C4-2B (cell line): Measurements from ENCODE around the gene ADAM12.

Experiments used
- CTCF ChIP-seq: fragments of 450-650 bp; conservative IDR thresholded peaks from 2 replicates; pipeline ENCODE4 v1.5.1; 2017; ENCODE audit warnings: mild to moderate bottlenecking
- ZFX ChIP-seq: fragments of 450-650 bp; IDR thresholded peaks from 2 replicates; pipeline ENCODE4 v1.6.1; 2017

GRCh38 chr10:126218778-126219649 lies 169.3 kb downstream of the ADAM12 start:
- TF ChIP-seq CTCF (no peak), ZFX (no peak)
